Vagina (tissue), 2 donors: ENCODE measurements around the gene UCHL5. TPM values are rescaled to one million over a fixed set of nuclear protein-coding genes. Genes with fewer than 3 reads are reported as not detected.
A peak's percentile ranks its signal among the peaks of the same experiment; 100 is the strongest.

Experiments
- DNase-seq, 2 donors: peaks; one replicate each; pipeline ENCODE4 v3.0.0-alpha.2; 2017; ENCODE audit errors: extremely low spot score in 2 of 2
- H3K27ac ChIP-seq: fragments of 200-600 bp; sonication (generic); one replicate; pipeline ENCODE4 v1.5.1; 2019
- H3K27me3 ChIP-seq: fragments of 200-600 bp; sonication (generic); one replicate; pipeline ENCODE4 v1.5.1; 2019
- H3K36me3 ChIP-seq, 2 donors: fragments of 200-600 bp; sonication (generic); one replicate each; pipeline ENCODE4 v1.5.1; 2017 to 2019
- H3K4me1 ChIP-seq: fragments of 200-600 bp; sonication (generic); one replicate; pipeline ENCODE4 v1.5.1; 2019
- H3K4me3 ChIP-seq, 2 donors: fragments of 200-600 bp; sonication (generic); 1 replicate in 1 of 2; 2 replicates in 1 of 2; pipeline ENCODE4 v1.5.1; 2016 to 2019
- H3K9me3 ChIP-seq: fragments of 200-600 bp; sonication (generic); one replicate; pipeline ENCODE4 v1.5.1; 2019
- POLR2A ChIP-seq, 2 donors: fragments of 450-650 bp; IDR thresholded peaks; one replicate each; pipeline ENCODE4 v1.6.1; 2017; ENCODE audit warnings: antibody characterized with exemption in 2 of 2, mild to moderate bottlenecking in 2 of 2, moderate library complexity in 2 of 2
- POLR2AphosphoS5 ChIP-seq, 2 donors: sonication (generic); formaldehyde crosslinking; IDR thresholded peaks; one replicate each; pipeline ENCODE4 v1.9.0; 2017; ENCODE audit warnings: antibody characterized with exemption in 2 of 2, mild to moderate bottlenecking in 2 of 2, low read depth in 1 of 2; ENCODE audit not compliant: insufficient read depth in 1 of 2
- intact Hi-C: fragments of 100-400 bp; cut with DNase I; formaldehyde crosslinking; loops from one replicate; pipeline ENCODE4 v1.15.1; 2023
- total RNA-seq: library from RNA; depleted of rRNA; stranded (reverse); fragments of >200 nt; gene quantifications from one replicate; pipeline ENCODE4 v1.2.3, GENCODE V29; 2016
- TF ChIP-seq, protein P1 (sequence below), 3 experiments: fragments of 450-650 bp in 2 of 3; fragments of 200-600 bp in 1 of 3; sonication (generic) in 1 of 3; IDR thresholded peaks; one replicate each; pipeline ENCODE4 v1.5.1; 2017 to 2019; ENCODE audit warnings: antibody characterized with exemption in 3 of 3, mild to moderate bottlenecking in 2 of 3, moderate library complexity in 2 of 3

Gene UCHL5
- total RNA-seq, 1 donor from 2014 or later, result 17.4 TPM

DNA sequence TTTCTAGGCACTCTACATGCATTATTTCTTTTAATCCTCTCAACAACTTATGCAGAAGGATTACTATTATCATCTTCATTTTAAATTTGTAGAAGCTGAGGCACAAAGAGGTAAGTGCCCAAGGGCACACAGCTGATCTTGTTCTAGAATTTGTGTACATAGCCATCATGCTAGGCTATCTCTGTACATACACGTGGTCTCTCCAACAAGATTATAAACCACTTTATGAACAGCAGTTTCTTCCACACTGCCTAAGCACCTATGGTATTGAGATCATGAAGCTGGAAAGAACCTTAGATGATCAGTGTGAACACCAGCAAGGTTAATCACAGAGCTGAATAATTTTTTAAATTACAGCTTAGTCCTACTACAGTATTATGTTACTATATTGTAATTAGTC, 28.9 kb downstream of the UCHL5 start:
- intact Hi-C loops, result no loop called here
- TF ChIP-seq POLR2AphosphoS5 (IDR thresholded peaks at IDR 0.05; ENCODE audit: insufficient read depth in 1 of 2, low read depth in 1 of 2) (no peak), POLR2A (IDR thresholded peaks at IDR 0.05) (no peak)
- TF ChIP-seq, protein P1, sequence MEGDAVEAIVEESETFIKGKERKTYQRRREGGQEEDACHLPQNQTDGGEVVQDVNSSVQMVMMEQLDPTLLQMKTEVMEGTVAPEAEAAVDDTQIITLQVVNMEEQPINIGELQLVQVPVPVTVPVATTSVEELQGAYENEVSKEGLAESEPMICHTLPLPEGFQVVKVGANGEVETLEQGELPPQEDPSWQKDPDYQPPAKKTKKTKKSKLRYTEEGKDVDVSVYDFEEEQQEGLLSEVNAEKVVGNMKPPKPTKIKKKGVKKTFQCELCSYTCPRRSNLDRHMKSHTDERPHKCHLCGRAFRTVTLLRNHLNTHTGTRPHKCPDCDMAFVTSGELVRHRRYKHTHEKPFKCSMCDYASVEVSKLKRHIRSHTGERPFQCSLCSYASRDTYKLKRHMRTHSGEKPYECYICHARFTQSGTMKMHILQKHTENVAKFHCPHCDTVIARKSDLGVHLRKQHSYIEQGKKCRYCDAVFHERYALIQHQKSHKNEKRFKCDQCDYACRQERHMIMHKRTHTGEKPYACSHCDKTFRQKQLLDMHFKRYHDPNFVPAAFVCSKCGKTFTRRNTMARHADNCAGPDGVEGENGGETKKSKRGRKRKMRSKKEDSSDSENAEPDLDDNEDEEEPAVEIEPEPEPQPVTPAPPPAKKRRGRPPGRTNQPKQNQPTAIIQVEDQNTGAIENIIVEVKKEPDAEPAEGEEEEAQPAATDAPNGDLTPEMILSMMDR (IDR thresholded peaks at IDR 0.05), result no peak
- Histone ChIP-seq H3K9me3 (no peaks in the 10 kb centered on the region), H3K27me3 (no peaks in the 10 kb centered on the region), H3K36me3 (peaks cover 0 to 6% of the 10 kb centered on the region in 2 donors), H3K4me1 (no peaks in the 10 kb centered on the region), H3K4me3 (no peak overlapping the region), H3K27ac (no peak overlapping the region)
- DNase-seq, result no peak

DNA sequence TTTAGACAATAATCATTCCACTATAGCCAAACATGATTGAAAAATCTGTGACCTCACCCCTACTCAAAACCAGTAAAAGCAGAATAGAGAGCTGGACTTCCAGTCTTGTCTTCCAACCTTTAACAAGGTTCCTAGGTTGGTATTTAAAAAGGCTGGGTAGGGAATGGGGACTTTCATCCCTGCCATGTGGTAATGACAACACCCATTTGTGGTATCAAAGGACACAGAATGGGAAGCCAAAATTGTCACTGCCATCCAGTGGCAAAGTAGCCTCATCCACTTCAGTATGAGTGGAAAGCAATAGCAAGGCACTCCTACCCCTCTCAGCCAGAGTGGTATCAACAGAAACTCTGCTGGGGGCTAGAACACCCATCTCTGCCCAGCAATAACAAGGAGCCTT, 33.9 kb downstream of the UCHL5 start:
- intact Hi-C loops, result loop anchor here (10.0 kb wide), 1 partner anchor 550 kb away; no protein-coding TSS in a partner anchor
- Histone ChIP-seq H3K9me3 (no peaks in the 10 kb centered on the region), H3K36me3 (peaks cover 0 to 6% of the 10 kb centered on the region in 2 donors), H3K27ac (no peak overlapping the region), H3K4me3 (no peak overlapping the region), H3K27me3 (no peaks in the 10 kb centered on the region), H3K4me1 (no peaks in the 10 kb centered on the region)
- TF ChIP-seq, protein P1 (IDR thresholded peaks at IDR 0.05), result no peak
- TF ChIP-seq POLR2A (IDR thresholded peaks at IDR 0.05) (no peak), POLR2AphosphoS5 (IDR thresholded peaks at IDR 0.05; ENCODE audit: insufficient read depth in 1 of 2, low read depth in 1 of 2) (no peak)
- no peak for DNase-seq

DNA sequence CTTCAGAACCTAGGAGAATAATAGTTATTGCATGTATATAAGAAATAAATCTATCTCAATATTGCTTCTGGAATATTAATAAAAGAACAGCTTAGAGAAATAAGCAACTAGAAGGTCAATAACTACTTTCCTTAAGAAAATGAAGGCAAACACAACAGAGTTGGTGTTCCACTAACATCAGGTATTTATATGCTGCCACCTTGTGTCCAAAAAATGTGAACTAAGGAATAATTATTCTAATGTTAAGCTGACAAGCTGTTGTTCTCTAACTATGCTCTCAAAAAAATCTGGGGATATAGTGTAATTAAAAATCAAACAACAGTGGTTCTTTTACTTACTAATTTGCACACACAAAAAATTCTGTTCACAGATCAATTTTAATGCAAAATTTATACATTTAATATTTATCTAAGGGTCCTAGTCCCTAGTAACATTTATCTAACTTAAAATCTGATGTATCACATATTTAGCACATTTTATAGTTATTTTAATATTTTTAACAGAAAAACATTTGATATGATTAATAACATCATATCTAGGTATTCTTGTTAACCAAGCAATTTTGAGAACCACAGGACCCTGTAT, 39.6 kb downstream of the UCHL5 start:
- H3K9me3 ChIP-seq, result no peaks in the 10 kb centered on the region
- H3K27ac ChIP-seq, result no peak overlapping the region
- H3K4me1 ChIP-seq, result no peaks in the 10 kb centered on the region
- no peaks in the 10 kb centered on the region for H3K27me3 ChIP-seq
- no peak overlapping the region for H3K4me3 ChIP-seq
- no peaks in the 10 kb centered on the region for H3K36me3 ChIP-seq
- intact Hi-C loops, result loop anchor here (10.0 kb wide), 1 partner anchor 545 kb away; no protein-coding TSS in a partner anchor
- DNase-seq, result no peak
- TF ChIP-seq, protein P1 (IDR thresholded peaks at IDR 0.05), result peak; percentile 17 to 61 (median 48)
- TF ChIP-seq POLR2A (IDR thresholded peaks at IDR 0.05), result no peak
- TF ChIP-seq POLR2AphosphoS5 (IDR thresholded peaks at IDR 0.05; ENCODE audit: insufficient read depth in 1 of 2, low read depth in 1 of 2), result peak in 1 of 2 donors; percentile 28

DNA sequence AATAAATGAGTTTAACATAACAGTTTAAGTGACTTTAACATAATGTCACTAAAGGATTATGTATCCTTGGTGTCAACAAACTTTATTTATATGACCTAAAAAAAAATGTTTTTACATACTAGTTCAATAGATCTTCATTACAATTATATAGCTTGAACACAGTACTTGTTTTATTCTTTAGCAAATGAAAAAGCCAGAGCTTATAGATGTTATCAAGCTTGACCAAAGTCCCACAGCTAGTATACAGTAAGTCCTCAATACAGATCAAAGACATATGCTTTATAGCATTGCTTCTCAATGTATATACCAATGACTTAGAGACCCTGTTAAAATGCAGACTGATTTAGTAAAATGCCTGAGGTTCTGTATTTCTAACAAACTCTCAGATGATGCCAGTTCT, 42.4 kb downstream of the UCHL5 start:
- no peaks in the 10 kb centered on the region for H3K27me3 ChIP-seq
- intact Hi-C loops, result no loop called here
- H3K9me3 ChIP-seq, result no peaks in the 10 kb centered on the region
- H3K4me3 ChIP-seq, result no peak overlapping the region
- no peaks in the 10 kb centered on the region for H3K36me3 ChIP-seq
- TF ChIP-seq POLR2AphosphoS5 (IDR thresholded peaks at IDR 0.05; ENCODE audit: insufficient read depth in 1 of 2, low read depth in 1 of 2) (no peak), POLR2A (IDR thresholded peaks at IDR 0.05) (no peak)
- TF ChIP-seq, protein P1 (IDR thresholded peaks at IDR 0.05), result no peak
- no peak for DNase-seq
- H3K4me1 ChIP-seq, result no peaks in the 10 kb centered on the region
- H3K27ac ChIP-seq, result no peak overlapping the region

DNA sequence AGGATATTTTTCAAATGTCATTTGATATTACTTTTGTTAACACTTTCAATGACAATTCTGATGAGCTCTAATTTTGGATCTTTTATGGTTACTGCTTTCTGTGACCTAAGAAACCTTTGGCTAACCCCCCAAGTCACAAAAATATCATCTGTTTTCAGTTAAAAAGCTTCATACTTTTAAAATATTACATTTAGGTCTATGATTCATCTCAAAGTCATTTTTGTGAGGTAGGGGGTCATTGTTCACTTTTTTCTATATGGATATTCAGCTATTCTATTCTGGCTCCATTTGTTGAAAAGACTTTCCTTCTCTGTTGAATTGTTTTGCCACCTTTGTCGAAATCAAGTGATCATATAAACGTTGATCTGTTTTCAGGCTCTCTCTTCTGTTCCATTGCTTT, 44.8 kb downstream of the UCHL5 start:
- H3K27ac ChIP-seq, result no peak overlapping the region
- no peaks in the 10 kb centered on the region for H3K36me3 ChIP-seq
- H3K9me3 ChIP-seq, result no peaks in the 10 kb centered on the region
- H3K4me1 ChIP-seq, result no peaks in the 10 kb centered on the region
- intact Hi-C loops, result no loop called here
- no peak overlapping the region for H3K4me3 ChIP-seq
- TF ChIP-seq, protein P1 (IDR thresholded peaks at IDR 0.05), result no peak
- TF ChIP-seq POLR2A (IDR thresholded peaks at IDR 0.05) (no peak), POLR2AphosphoS5 (IDR thresholded peaks at IDR 0.05; ENCODE audit: insufficient read depth in 1 of 2, low read depth in 1 of 2) (no peak)
- no peak for DNase-seq
- H3K27me3 ChIP-seq, result no peaks in the 10 kb centered on the region
